Subcutaneous abdominal adipose tissue (tissue), 5 donors: ENCODE results near the gene SSX1.
"Not testable (repeated sequence)": the region's sequence is repeated elsewhere in the genome, so short reads cannot be mapped to it uniquely, and the experiment has no call there.

Experiments
- H3K27ac ChIP-seq: one replicate; pipeline ENCODE4 v1.7.0; 2013; ENCODE audit warnings: low read depth, mild to moderate bottlenecking, inconsistent platforms, low read length, moderate library complexity
- H3K27me3 ChIP-seq, 5 donors: one replicate each; pipeline ENCODE4 v1.7.0; 2013; ENCODE audit warnings: low read length in 5 of 5, inconsistent platforms in 1 of 5; ENCODE audit not compliant: control insufficient read depth in 5 of 5, insufficient read depth in 4 of 5
- H3K36me3 ChIP-seq, 5 donors: one replicate each; pipeline ENCODE4 v1.7.0; 2013; ENCODE audit warnings: low read length in 5 of 5; ENCODE audit not compliant: control insufficient read depth in 5 of 5, insufficient read depth in 5 of 5
- H3K4me1 ChIP-seq, 5 donors: one replicate each; pipeline ENCODE4 v1.7.0; 2013; ENCODE audit warnings: low read length in 5 of 5, mild to moderate bottlenecking in 3 of 5, moderate library complexity in 1 of 5; ENCODE audit not compliant: control insufficient read depth in 5 of 5, insufficient read depth in 5 of 5
- H3K4me3 ChIP-seq, 5 donors: one replicate each; pipeline ENCODE4 v1.7.0; 2013; ENCODE audit warnings: low read length in 5 of 5, low read depth in 1 of 5
- H3K9ac ChIP-seq, 5 donors: one replicate each; pipeline ENCODE4 v1.7.0; 2013; ENCODE audit warnings: low read length in 5 of 5, mild to moderate bottlenecking in 4 of 5, moderate library complexity in 3 of 5
- H3K9me3 ChIP-seq, 5 donors: one replicate each; pipeline ENCODE4 v1.7.0; 2013; ENCODE audit warnings: low read length in 5 of 5; ENCODE audit not compliant: control insufficient read depth in 5 of 5
- donor health status: healthy.
- donor health status: healthy.
- donor health status: healthy.
- donor health status: healthy.
- donor health status: healthy.

Gene SSX1, protein sequence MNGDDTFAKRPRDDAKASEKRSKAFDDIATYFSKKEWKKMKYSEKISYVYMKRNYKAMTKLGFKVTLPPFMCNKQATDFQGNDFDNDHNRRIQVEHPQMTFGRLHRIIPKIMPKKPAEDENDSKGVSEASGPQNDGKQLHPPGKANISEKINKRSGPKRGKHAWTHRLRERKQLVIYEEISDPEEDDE

DNA sequence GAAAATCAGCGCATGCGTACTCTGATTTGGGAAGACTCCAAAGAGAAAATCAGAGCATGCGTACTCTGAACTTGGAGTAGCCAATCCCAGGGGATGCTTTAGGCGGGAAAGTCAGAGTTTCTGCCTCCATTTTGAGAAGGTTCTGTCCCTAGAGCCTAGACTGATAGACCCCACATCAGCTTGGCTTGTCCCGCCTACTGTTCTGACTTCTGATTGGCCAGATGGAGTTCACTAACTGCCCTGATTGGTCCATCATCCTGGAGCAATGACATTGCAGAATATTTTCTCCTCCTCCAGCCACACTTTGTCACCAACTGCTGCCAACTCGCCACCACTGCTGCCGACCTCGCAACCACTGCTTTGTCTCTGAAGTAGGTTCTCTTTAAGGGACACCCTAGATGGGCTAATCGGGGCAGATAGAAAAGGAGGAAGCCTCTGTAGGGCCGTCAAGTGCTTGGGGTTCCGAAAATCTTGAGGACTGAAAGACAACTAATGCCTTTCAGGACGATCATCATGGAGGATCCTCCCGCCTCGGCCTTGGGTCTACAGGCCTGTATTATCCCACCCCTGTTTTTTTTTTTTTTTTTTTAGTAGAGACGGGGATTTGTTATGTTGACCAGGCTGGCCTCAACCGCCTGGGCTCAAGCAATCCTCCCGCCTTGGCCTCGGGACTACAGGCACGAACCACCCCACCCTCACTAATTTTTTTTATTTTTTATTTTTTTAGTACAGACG, at the start of gene SSX1:
SSX1 (plus strand) TSS at position 331 of the 735 bp plus-strand sequence. CDS start 1,850 bp downstream, outside the sequence.
- H3K36me3 ChIP-seq, H3K4me1 ChIP-seq, H3K4me3 ChIP-seq, H3K27ac ChIP-seq, H3K27me3 ChIP-seq, H3K9ac ChIP-seq, H3K9me3 ChIP-seq: not testable (repeated sequence)

DNA sequence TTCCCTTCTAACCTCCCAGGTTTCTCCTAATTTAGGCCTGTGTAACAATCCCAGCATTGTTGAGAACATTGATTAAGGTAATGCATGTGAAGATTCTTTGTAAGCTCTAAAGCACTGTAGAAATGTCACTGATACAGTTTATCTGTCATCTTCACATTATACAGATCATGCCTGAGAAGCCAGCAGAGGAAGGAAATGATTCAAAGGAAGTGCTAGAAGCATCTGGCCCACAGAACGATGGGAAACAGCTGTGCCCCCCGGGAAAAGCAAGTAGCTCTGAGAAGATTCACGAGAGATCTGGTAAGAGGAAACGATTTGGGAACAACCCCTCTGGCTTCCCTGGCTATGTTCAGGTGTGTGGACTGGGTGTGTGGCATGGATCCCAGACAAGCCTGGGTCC, 40.9 kb upstream of the SSX1 start:
- not testable (repeated sequence) for H3K27me3 ChIP-seq, H3K9ac ChIP-seq, H3K36me3 ChIP-seq, H3K4me3 ChIP-seq, H3K4me1 ChIP-seq, H3K27ac ChIP-seq, H3K9me3 ChIP-seq

DNA sequence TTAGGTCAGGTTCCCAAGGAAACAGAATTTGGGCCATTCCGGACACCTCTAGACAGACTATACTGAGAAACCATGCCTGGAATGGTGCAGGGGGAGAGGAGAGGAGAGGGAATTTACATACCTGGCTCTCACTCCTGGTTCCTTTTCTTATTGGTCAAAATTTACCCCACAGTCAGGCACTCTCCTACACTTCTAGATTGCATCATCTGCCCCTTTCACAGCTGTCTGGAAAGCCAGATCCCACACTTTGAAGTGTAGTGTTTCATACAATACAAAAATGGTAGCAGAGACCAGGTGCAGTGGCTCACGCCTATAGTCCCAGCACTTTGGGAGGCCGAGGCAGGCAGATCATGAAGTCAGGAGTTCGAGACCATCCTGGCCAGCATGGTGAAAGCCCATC, 31.0 kb upstream of the SSX1 start:
- not testable (repeated sequence) for H3K27ac ChIP-seq, H3K4me3 ChIP-seq, H3K27me3 ChIP-seq, H3K4me1 ChIP-seq, H3K36me3 ChIP-seq, H3K9me3 ChIP-seq, H3K9ac ChIP-seq

DNA sequence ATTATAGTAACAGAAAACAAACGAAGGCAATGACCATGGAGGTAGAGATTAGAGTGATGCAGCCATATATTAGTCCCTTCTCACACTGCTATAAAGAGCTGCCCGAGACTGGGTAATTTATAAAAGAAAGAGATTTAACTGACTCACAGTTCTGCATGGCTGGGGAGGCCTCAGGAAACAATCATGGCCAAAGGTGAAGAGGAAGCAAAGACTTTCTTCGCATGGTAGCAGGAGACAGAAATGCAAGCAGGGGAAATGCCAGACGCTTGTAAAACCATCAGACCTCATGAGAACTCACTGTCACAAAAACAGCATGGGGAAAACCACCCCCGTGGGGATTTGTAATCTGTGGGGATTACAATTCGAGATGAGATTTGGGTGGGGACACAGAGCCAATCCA, 2.2 kb upstream of the SSX1 start:
- not testable (repeated sequence) for H3K27ac ChIP-seq, H3K36me3 ChIP-seq, H3K4me3 ChIP-seq, H3K9ac ChIP-seq, H3K4me1 ChIP-seq, H3K9me3 ChIP-seq, H3K27me3 ChIP-seq

DNA sequence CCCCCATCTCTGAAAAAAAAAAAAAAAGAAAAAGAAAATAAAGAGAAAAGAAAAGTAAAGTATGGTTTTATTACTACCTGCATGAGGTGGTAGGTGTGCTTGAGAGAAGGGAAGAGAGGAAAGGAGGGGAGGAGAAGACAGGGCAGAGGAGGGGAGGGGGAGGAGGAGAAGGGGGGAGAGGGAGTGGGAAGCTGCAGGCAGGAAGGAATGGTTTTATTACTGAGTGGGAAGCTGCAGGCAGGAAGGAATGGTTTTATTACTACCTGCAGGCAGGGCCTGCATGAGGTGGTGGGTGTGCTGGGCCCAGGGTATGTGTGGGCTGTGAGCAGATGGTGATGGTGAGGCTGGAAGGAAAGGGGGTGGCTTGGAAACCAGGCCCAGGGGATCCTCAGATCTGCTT, 19.2 kb downstream of the SSX1 start:
- H3K9me3 ChIP-seq, H3K27ac ChIP-seq, H3K4me3 ChIP-seq, H3K36me3 ChIP-seq, H3K27me3 ChIP-seq, H3K9ac ChIP-seq, H3K4me1 ChIP-seq: not testable (repeated sequence)

DNA sequence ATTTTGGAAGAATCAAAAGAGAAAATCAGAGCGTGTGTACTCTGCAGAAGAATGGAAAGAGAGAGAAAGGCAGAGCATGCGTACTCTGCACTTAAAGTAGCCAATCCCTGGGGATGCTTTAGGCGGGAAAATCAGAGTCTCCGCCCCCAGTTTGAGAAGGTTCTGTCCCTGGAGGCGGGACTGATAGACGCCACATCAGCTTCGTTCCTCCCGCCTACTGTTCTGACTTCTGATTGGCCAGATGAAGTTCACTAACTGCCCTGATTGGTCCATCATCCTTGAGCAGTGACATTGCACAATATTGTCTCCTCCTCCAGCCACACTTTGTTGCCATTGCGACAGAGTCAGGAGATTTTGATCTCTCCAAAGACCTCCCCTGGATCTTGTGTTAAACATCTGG, 23.8 kb downstream of the SSX1 start:
- peaks cover 0 to 4% (median 2%) of the 10 kb centered on the region in 5 donors for H3K9me3 ChIP-seq
- H3K9ac ChIP-seq: no peak overlapping the region
- no peaks in the 10 kb centered on the region for H3K4me1 ChIP-seq
- no peaks in the 10 kb centered on the region for H3K36me3 ChIP-seq
- no peak overlapping the region for H3K27ac ChIP-seq
- H3K4me3 ChIP-seq: peak overlapping the region in 3 of 5 donors; percentile 8 to 35 (median 14)
- peaks cover 0 to 3% (median 0%) of the 10 kb centered on the region in 5 donors for H3K27me3 ChIP-seq

DNA sequence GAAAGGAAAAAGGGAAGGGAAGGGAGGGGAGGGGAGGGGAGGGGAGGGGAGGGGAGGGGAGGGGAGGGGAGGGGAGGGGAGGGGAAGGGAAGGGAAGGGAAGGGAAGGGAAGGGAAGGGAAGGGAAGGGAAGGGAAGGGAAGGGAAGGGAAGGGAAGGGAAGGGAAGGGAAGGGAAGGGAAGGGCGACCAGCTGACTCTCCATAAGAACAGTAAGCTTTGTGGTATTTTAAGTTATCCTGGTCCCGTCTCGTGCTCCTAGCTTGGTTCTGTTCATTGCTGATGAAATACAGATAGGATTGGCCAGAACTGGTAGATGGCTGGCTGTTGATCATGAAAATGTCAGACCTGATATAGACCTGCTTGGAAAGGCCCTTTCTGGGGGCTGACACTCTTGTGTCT, 25.5 kb downstream of the SSX1 start:
- H3K9ac ChIP-seq, H3K36me3 ChIP-seq: not testable (repeated sequence)

DNA sequence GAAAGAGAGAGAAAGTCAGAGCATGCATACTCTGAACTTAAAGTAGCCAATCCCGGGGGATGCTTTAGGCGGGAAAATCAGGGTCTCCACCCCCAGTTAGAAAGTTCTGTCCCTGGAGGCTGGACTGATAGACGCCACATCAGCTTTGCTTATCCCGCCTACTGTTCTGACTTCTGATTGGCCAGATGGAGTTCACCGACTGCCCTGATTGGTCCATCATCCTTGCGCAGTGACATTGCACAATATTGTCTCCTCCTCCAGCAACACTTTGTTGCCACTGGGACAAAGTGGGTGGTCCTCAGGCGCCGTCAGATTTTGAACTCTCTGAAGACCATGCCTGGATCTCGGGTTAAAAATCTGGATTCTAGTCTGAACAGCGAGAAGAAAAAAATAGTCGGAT, 51.0 kb downstream of the SSX1 start:
- no peaks in the 10 kb centered on the region for H3K4me1 ChIP-seq
- no peaks in the 10 kb centered on the region for H3K36me3 ChIP-seq
- H3K27ac ChIP-seq: no peak overlapping the region
- H3K27me3 ChIP-seq: peaks cover 0 to 4% (median 0%) of the 10 kb centered on the region in 5 donors
- no peaks in the 10 kb centered on the region for H3K9me3 ChIP-seq
- no peak overlapping the region for H3K9ac ChIP-seq
- no peak overlapping the region for H3K4me3 ChIP-seq

More for the DNA sequence above, 25.5 kb downstream of the SSX1 start:
- H3K9me3 ChIP-seq, H3K4me3 ChIP-seq, H3K27ac ChIP-seq, H3K27me3 ChIP-seq, H3K4me1 ChIP-seq: not testable (repeated sequence)

DNA sequence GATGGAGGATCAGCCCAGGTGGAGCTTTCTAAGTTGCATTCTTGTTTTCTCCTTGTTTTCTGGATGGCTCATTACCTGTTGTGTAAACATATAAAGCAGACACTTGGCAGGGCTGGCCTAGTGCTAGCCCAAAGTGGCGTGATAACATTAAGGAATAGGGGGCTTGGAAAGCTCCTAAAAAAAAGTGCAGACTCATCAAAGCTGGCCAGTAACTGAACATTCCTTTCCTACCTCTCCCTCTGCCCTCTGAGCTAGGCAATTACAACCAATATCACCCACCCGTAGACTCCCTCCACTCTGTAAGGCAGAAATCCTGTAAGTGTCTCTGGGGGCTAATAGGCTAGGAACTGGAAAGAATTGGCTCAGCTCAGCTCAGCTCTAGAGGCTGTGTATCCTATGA, 58.8 kb downstream of the SSX1 start:
- not testable (repeated sequence) for H3K27me3 ChIP-seq, H3K9me3 ChIP-seq, H3K27ac ChIP-seq, H3K4me1 ChIP-seq, H3K9ac ChIP-seq, H3K36me3 ChIP-seq, H3K4me3 ChIP-seq
